WTC11 (cell line): ENCODE results near the gene RSPRY1.

Source experiments
- ATF3 ChIP-seq: sonication (generic); formaldehyde crosslinking; conservative IDR thresholded peaks from 2 replicates; pipeline ENCODE4 v1.8.1; 2022; ENCODE audit warnings: mild to moderate bottlenecking, missing genetic modification reagents
- CTCF ChIP-seq: fragments of 200-600 bp; IDR thresholded peaks from 2 replicates; pipeline ENCODE4 v1.8.0; 2022; ENCODE audit warnings: antibody characterized with exemption
- FOXP4 ChIP-seq: sonication (generic); formaldehyde crosslinking; IDR thresholded peaks from 2 replicates; pipeline ENCODE4 v1.8.0; 2022; ENCODE audit warnings: mild to moderate bottlenecking, missing genetic modification reagents
- IRF2 ChIP-seq: sonication (generic); formaldehyde crosslinking; IDR thresholded peaks from 2 replicates; pipeline ENCODE4 v1.8.0; 2022; ENCODE audit warnings: low read depth, missing genetic modification reagents, borderline replicate concordance
- JUN ChIP-seq: sonication (generic); formaldehyde crosslinking; IDR thresholded peaks from 2 replicates; pipeline ENCODE4 v1.8.0; 2023; ENCODE audit warnings: mild to moderate bottlenecking, missing genetic modification reagents
- TCF7 ChIP-seq: sonication (generic); formaldehyde crosslinking; IDR thresholded peaks from 2 replicates; pipeline ENCODE4 v1.8.0; 2022; ENCODE audit warnings: mild to moderate bottlenecking, low read depth, missing genetic modification reagents, moderate library complexity
- ZNF121 ChIP-seq: sonication (generic); formaldehyde crosslinking; IDR thresholded peaks from 2 replicates; pipeline ENCODE4 v1.8.0; 2023; ENCODE audit warnings: missing genetic modification reagents

GRCh38 chr16:57225978-57226377 is 39.8 kb downstream of the RSPRY1 start:
- TF ChIP-seq JUN (CRISPR knock-in tag) (no peak), FOXP4 (no peak), ZNF121 (CRISPR knock-in tag) (no peak), IRF2 (CRISPR knock-in tag) (no peak), CTCF (no peak), TCF7 (CRISPR knock-in tag) (no peak), ATF3 (CRISPR knock-in tag) (no peak)
